H1 (cell line): ENCODE results near the gene PCDH9.

ENCODE experiments used
- HDAC6 ChIP-seq: IDR thresholded peaks from one replicate; pipeline ENCODE4 v1.7.1; 2012; ENCODE audit warnings: low read depth, mild to moderate bottlenecking, inconsistent platforms, low read length, moderate library complexity
- TF ChIP-seq, protein P1 (sequence below), 3 experiments: IDR thresholded peaks; 1 replicate in 2 of 3; 2 replicates in 1 of 3; pipeline versions ENCODE4 v1.5.1 to v1.6.1; 2011; ENCODE audit warnings: low read length in 3 of 3, mild to moderate bottlenecking in 3 of 3, inconsistent platforms in 2 of 3, low read depth in 1 of 3, moderate library complexity in 1 of 3; ENCODE audit not compliant: insufficient read depth in 1 of 3; ENCODE audit errors: control extremely low read depth in 1 of 3

- TF ChIP-seq HDAC6 = no peak
- TF ChIP-seq, protein P1, sequence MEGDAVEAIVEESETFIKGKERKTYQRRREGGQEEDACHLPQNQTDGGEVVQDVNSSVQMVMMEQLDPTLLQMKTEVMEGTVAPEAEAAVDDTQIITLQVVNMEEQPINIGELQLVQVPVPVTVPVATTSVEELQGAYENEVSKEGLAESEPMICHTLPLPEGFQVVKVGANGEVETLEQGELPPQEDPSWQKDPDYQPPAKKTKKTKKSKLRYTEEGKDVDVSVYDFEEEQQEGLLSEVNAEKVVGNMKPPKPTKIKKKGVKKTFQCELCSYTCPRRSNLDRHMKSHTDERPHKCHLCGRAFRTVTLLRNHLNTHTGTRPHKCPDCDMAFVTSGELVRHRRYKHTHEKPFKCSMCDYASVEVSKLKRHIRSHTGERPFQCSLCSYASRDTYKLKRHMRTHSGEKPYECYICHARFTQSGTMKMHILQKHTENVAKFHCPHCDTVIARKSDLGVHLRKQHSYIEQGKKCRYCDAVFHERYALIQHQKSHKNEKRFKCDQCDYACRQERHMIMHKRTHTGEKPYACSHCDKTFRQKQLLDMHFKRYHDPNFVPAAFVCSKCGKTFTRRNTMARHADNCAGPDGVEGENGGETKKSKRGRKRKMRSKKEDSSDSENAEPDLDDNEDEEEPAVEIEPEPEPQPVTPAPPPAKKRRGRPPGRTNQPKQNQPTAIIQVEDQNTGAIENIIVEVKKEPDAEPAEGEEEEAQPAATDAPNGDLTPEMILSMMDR (IDR thresholded peaks at IDR 0.05; ENCODE audit: control extremely low read depth in 1 of 3, insufficient read depth in 1 of 3, low read depth in 1 of 3, low read length in 3 of 3) = no peak
Measured at GRCh38 chr13:66503890-66504289, 726.2 kb downstream of the PCDH9 start.
